Endodermal cell (in vitro differentiated cells): ENCODE measurements around the gene AFF1. TPM values are rescaled to one million over a fixed set of nuclear protein-coding genes. Genes with fewer than 3 reads are reported as not detected.

ENCODE experiments used
- DNase-seq: peaks from one replicate; pipeline ENCODE4 v3.0.0-alpha.2; 2017
- H3K27ac ChIP-seq: 2 replicates; pipeline ENCODE4 v1.5.1; 2013; ENCODE audit warnings: mild to moderate bottlenecking, low read depth, low read length, moderate library complexity
- H3K27me3 ChIP-seq: 2 replicates; pipeline ENCODE4 v1.6.1; 2013; ENCODE audit warnings: mild to moderate bottlenecking, low read length, moderate library complexity; ENCODE audit not compliant: insufficient read depth, control insufficient read depth, poor library complexity, severe bottlenecking
- H3K36me3 ChIP-seq: 2 replicates; pipeline ENCODE4 v1.7.0; 2013; ENCODE audit warnings: mild to moderate bottlenecking, low read length, moderate library complexity; ENCODE audit not compliant: control insufficient read depth, insufficient read depth
- H3K4me1 ChIP-seq: one replicate; pipeline ENCODE4 v1.7.0; 2013; ENCODE audit warnings: low read length; ENCODE audit not compliant: control insufficient read depth, insufficient read depth
- H3K4me3 ChIP-seq: 2 replicates; pipeline ENCODE4 v1.5.1; 2013; ENCODE audit warnings: mild to moderate bottlenecking, low read length, moderate library complexity
- H3K9ac ChIP-seq: 2 replicates; pipeline ENCODE4 v1.6.1; 2013; ENCODE audit warnings: mild to moderate bottlenecking, low read length, moderate library complexity; ENCODE audit not compliant: poor library complexity, severe bottlenecking; ENCODE audit errors: extremely low read depth
- H3K9me3 ChIP-seq: 2 replicates; pipeline ENCODE4 v1.6.1; 2013; ENCODE audit warnings: mild to moderate bottlenecking, low read length, moderate library complexity; ENCODE audit not compliant: control insufficient read depth
- H3K27ac Mint-ChIP-seq: 2 replicates; pipeline ENCODE4 v1.8.0; 2020; ENCODE audit warnings: mixed read lengths
- H3K27me3 Mint-ChIP-seq: 2 replicates; pipeline ENCODE4 v1.8.0; 2021; ENCODE audit warnings: mild to moderate bottlenecking, mixed read lengths; ENCODE audit not compliant: insufficient read depth
- H3K36me3 Mint-ChIP-seq: 2 replicates; pipeline ENCODE4 v1.8.0; 2020; ENCODE audit warnings: low read depth, mixed read lengths
- H3K4me1 Mint-ChIP-seq: 2 replicates; pipeline ENCODE4 v1.8.0; 2020; ENCODE audit warnings: mixed read lengths
- H3K4me3 Mint-ChIP-seq: 2 replicates; pipeline ENCODE4 v1.8.0; 2020; ENCODE audit warnings: mild to moderate bottlenecking, moderate library complexity, mixed read lengths
- H3K9me3 Mint-ChIP-seq: 2 replicates; pipeline ENCODE4 v1.8.0; 2020; ENCODE audit warnings: mild to moderate bottlenecking, mixed read lengths
- CTCF ChIP-seq: fragments of 200-600 bp; sonication (generic); conservative IDR thresholded peaks from 2 replicates; pipeline ENCODE4 v1.5.0; 2021; ENCODE audit warnings: antibody characterized with exemption, mild to moderate bottlenecking
- WGBS, 2 experiments: methylation state at CpG; one replicate each; pipeline versions ENCODE4 v1.1.5 to v1.1.7; 2013; ENCODE audit warnings: missing lambda C conversion rate in 2 of 2, mixed read lengths in 1 of 2; ENCODE audit not compliant: insufficient coverage in 1 of 2, insufficient read length in 1 of 2; 5-methylcytosine and 5-hydroxymethylcytosine counted together
- total RNA-seq, 2 donors: library from RNA; stranded (reverse); fragmentation: NEBNext Ultra II Directional in 1 of 2; extraction: Animal tissue kit (Norgen Biotek cat#: 25700) in 1 of 2; gene quantifications; 2 replicates in 1 of 2; 3 replicates in 1 of 2; pipeline ENCODE4 v1.2.1, GENCODE V29; 2021

AFF1 gene
- total RNA-seq, 2 donors from 2014 or later, result 134 to 171 TPM

- no peaks in the 10 kb centered on the region for H3K9me3 ChIP-seq
- Mint-ChIP-seq H3K9me3 (peaks cover 2% of the 10 kb centered on the region), H3K27me3 (no peaks in the 10 kb centered on the region), H3K4me1 (peaks cover 4% of the 10 kb centered on the region), H3K4me3 (no peak overlapping the region), H3K27ac (no peak overlapping the region), H3K36me3 (no peaks in the 10 kb centered on the region)
- no peaks in the 10 kb centered on the region for H3K27me3 ChIP-seq
- no peak for TF ChIP-seq CTCF
- DNase-seq, result no peak
- H3K36me3 ChIP-seq, result no peaks in the 10 kb centered on the region
- no peak overlapping the region for H3K4me3 ChIP-seq
- 93 to 94% methylated on average over 7 of the region's 7 CpGs for WGBS, 2 experiments
- H3K4me1 ChIP-seq, result no peaks in the 10 kb centered on the region
- no peak overlapping the region for H3K27ac ChIP-seq
- H3K9ac ChIP-seq, result no peak overlapping the region
Observed at GRCh38 chr4:87188932-87189331, 254.1 kb downstream of the AFF1 start.

Other genes with a start within 250 kb of the AFF1 start
- not detected for gene SLC10A6, start 85.6 kb upstream of the AFF1 start, total RNA-seq
- gene C4orf36, start 42.6 kb upstream of the AFF1 start, total RNA-seq, result 1 to 10 TPM; 2.2 to 3.7 TPM